NCI-H446 (cell line): ENCODE measurements around the gene ZNF821.
"Not testable (repeated sequence)": the region's sequence is repeated elsewhere in the genome, so short reads cannot be mapped to it uniquely, and the experiment has no call there.

Experiments
- DNase-seq, 2 experiments: peaks; one replicate each; lab custom pipeline; 2025; lab: John Stamatoyannopoulos, UW

Gene ZNF821

DNA sequence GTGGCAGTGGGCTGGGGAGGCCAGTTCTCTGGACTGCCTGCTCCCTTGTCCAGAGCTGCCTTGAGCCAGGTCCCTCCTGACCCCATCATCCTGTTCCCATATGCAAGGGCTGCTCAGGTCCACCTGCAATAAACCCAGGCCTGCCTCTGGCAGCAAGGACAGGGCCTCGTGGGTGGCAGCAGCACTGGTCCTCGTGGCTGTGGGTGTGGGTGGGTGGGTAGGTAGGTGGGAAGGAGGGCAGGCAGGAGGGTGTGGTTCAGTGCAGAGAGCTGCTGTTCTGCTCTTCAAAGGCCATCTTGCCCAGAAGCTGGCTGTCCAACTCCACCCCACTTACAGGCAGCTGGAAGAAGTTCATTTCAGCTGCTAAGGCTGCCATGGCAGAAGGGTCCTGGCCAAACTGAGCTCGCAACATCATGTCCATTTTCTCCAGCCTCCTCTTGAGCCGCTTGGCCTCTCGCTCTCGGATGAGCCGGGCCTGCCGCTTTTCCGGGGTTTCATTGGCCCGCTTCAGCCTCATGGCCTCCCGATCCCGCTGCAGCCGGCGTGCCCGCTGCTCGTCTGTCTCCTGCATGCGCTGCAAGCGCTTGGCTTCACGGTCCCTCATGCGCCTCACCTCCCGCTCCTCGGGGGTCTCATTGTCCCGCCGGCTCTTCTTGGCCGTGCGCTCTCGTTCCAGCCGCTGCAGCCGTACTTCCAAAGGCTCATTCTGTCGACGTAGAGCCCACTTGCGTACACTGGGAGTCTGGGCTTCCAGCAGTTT lies 24.0 kb downstream of the ZNF821 start:
- DNase-seq: no peak

DNA sequence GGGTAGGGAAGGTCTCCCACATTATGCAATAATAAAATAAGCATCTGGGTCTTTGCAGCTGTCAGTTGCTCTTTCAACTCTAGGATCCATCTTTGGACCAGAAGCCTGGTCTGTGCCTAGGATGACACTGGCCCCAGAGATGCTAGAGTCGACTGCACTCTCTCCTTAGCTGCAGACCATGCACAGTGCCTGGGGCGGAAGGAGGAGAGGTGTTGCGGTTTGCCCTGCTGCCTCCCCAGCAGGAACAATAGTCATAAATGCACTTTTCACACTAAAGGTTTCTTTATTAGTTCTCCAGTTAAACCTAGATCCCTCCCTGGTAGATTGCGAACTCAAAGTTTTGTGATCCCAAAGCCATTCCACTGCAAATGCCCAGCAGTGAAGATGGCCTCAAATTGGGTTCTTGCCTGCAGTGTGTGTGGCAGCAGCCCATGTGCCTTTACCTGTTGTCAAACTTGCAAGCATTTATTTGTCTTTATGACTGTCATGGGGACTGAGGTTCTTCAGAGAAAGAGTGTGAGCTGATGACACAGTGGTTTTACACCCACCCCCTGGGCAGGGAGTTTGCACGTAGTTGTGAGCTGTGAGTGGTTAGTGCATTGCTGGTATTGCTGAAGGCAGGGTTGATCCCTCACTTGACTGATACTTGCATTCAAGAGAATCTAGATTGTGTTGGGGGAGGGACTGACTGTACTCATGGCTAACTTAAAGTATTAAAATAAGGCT lies 27.9 kb downstream of the ZNF821 start:
- DNase-seq: no peak

DNA sequence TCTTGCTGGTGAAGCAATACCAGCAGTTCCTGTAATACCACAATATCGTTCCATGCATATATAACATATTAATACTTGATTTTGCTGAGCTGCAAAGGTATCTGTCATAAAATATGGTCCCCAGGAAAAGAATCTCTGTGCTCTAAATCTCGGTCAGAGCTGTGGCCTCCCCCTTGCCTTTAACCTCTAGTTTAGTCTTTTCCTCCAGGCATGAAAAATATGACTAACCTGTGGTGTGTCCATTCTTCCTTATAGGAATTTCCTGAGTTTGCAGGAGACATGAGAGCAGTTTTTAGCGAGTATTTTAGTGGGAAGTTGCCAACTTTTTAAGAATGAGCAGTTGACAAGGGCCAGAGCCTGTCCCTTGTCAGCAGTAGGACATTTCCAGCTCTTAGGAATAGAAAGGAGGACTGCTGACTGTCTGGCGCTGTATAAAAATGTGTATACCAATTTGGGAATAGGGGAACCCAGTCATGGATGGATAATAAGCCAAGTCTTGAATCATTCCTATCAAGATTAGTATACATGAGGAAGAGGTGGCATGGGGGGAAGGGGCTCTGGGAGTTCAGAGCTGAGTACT lies 29.5 kb downstream of the ZNF821 start:
- no peak for DNase-seq

DNA sequence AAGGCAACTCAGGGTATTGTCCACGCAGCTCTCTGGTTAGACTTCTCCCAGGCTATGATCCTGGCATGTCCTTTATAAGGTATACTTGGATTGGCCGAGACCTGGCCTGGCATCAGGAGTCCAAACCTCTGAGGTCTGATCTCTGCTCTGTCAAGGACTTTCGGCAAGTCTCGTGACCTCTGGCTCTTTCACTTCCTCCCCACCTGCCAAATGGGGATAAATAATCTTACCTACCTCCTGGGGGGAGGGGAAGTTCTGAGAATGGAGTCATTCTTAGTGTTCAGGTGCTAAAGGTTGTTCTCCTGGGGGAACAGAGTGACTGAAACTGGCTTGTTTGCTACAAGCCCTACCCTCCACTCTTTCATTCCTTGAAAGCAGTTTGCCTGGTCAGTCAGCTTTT lies 30.6 kb downstream of the ZNF821 start:
- DNase-seq: no peak

DNA sequence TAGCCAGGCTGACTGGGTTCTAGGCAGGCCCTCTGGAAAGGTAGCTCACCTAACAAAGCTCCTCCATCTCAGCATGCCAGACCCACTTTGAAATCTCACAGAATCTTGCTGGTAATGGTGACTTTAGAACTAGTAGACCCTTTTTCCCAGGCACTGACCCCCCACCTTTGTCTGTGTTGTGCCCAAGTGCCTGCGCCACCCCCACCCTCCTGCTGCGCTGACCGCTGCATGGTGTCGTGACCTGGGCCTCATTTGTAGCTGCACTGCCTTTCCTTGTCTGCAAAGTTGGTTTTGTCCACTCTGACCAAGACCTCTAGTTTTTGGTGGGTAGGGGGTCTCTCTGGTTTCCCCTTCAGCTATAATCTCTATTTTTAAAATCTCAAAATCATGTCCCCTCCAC lies 31.4 kb downstream of the ZNF821 start:
- DNase-seq: no peak

DNA sequence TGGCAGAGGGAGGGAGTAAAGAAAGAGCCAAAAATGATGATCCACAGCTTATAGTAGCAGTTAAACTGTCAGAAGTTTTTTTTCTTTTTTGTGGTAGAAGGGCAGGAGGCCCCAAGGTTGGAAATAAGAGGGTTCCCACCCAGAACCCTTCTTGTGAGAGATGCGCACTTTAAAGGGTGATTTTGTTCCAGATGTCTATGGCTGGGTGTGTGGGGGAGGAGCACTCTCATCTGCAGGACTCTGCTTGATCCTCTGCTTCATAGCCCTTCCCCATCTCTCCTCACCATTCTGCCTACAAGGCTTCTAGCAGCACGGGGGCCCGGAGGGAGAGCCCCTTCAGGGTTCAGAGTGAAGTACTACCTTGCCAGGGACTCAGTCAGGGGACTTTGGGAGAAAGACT lies 31.8 kb downstream of the ZNF821 start:
- no peak for DNase-seq

GRCh38 chr16:71851746-71852145 lies 32.2 kb downstream of the ZNF821 start:
- no peak for DNase-seq

GRCh38 chr16:71848622-71849021 lies 35.4 kb downstream of the ZNF821 start:
- no peak for DNase-seq

DNA sequence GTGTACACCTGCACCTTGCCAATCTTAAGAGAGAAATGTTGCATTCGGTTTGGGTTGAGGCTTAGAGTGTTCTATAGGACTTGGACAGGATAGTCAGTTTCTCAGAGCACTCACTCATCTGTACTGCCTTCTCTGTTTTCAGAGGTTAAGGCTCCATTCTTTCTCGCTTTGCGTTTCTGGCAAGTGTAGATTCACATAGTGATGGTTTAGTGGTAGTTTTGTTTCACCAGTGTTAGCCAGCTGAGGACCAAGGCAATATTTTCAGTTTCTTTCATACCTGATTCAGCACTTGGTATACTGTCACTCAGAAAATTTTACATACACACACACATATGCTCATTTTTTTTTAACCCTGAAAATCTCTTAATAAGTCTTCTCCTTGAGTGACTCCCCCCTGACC lies 36.9 kb downstream of the ZNF821 start:
- no peak for DNase-seq

DNA sequence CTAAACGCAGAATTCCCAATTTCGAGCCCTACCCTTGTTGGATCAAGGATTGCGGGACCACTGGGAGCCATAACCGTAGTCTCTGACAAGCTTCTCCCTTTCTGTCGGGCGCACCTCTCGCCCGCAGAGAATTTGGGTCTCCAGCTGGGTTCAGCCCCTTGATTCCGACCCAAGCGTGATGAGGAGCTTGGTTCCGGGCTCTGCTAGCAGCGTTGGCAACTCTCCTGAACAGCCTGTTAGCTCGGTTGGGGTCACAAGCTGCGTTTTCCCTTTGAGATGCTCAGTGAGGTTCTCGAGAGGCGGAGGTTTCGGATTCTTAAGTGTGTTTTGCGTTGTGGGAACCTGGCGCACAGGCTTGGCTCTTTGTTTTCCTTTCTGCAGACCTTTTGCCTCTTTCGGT lies 37.6 kb downstream of the ZNF821 start:
- DNase-seq: no peak

GRCh38 chr16:71845639-71846430 lies 38.1 kb downstream of the ZNF821 start, which contains the start of gene ATXN1L:
Gene ATXN1L (plus strand): TSS chr16:71845976. CDS start chr16:71849741, 3,765 bp downstream.
- DNase-seq: peak; percentile 49 to 87

DNA sequence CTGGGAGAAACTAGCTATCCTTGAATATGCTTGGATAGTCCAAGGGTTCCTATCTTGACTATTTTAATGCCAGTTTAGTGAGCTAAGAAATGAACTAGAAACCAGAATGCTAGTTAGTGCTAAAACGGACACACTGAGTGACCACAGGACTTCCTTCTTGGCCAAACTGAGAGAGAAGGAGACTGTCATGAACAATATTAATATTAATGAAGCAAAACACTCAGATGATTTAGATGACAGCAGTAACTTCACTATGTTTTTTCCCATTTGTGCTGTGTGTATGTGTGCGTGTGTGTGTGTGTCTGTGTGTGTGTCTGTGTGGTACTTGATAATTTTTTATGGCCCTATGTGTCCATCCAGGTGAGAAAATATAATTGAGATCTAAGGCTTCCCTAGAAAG lies 40.4 kb downstream of the ZNF821 start:
- no peak for DNase-seq

DNA sequence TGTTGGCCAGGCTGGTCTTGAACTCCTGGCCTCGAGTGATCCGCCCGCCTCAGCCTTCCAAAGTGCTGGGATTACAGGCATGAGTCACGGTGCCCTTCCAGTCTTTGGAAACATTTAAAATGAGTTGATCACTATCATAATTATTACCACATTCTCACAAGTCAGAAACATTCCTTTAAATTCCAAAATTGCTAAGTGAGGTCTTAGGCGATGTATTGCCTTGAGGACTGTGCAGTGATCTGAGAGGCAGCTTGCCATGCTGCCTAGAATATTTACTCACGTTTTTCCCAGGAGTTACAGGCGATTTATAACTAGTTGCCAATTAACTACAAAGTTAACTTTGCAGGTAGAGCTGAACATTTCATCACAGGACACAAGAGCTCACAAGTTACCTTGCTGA lies 43.9 kb downstream of the ZNF821 start:
- DNase-seq: no peak

DNA sequence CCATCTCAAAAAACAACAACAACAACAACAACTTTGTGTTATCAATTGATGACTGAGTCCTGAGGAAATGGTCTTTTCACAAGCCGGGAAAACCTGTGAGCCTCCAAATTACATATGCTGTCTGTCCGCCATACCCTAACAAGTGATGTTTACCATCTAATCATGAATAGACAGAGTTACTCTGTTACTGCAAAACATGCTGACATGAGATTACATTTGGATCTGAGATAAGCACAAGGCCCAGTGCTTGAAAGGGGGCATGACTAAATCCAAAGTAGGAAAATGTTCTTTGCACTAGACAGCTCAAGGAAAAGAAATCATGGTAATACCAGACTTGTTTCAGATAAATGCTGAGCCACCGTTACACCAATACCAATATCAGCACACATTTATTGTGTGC lies 46.8 kb downstream of the ZNF821 start:
- no peak for DNase-seq

- no peak for DNase-seq
These were observed 49.7 kb downstream of the ZNF821 start for GRCh38 chr16:71834291-71834690.

DNA sequence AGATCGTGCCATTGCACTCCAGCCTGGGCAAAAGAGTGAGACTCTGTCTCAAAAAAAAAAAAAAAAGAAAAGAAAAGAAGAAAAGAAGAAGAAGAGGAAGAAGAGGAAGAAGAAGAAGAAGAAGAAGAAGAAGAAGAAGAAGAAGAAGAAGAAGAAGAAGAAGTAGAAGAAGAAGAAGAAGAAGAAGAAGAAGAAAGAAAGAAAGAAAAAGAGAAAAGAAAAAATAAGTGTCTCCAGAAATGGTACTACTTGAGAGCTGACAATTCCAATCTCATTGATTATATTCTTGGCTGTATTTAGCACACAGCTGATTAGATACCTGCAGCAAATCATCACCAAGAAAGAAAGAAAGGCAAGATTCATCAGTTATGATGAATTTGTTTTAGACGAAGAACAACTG lies 51.9 kb downstream of the ZNF821 start:
- not testable (repeated sequence) for DNase-seq

DNA sequence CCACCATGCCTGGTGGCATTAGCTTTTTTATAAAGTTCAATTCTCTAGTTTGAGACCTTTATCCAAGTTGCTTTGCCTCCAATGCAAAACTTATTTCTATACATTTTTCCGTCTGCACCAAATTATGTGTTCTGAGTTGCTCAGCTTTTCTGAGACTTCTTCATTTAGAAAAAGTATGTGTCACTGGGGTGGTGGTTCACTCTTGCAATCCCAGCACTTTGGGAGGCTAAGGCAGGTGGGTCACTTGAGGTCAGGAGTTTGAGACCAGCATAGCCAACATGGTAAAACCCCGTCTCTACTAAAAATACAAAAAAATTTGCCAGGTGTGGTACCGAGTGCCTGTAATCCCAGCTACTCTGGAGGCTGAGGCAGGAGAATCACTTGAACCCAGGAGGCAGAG lies 52.3 kb downstream of the ZNF821 start:
- DNase-seq: not testable (repeated sequence)

DNA sequence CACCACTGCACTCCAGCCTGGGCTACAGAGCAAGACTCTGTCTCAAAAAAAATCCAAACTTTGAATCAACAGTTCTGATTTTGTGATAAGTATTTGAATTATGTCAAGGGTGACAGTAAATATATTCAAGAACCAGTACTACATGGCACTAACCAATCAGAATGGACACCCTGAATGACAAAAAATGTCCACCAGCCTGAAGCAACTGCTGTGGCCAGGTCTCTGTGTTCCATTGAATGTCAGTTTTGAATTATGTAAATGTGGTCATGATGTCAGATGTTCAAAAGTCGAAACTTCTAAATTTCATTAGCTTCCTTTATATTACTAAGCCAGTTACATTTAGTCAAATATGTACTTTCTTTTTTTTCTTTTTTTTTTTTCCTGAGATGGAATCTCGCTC lies 53.6 kb downstream of the ZNF821 start:
- DNase-seq: no peak

GRCh38 chr16:71826533-71827017 lies 57.4 kb downstream of the ZNF821 start:
- no peak for DNase-seq

GRCh38 chr16:71817155-71817500 lies 66.9 kb downstream of the ZNF821 start:
- DNase-seq: not testable (repeated sequence)

GRCh38 chr16:71811261-71811803 lies 72.7 kb downstream of the ZNF821 start:
- no peak for DNase-seq

DNA sequence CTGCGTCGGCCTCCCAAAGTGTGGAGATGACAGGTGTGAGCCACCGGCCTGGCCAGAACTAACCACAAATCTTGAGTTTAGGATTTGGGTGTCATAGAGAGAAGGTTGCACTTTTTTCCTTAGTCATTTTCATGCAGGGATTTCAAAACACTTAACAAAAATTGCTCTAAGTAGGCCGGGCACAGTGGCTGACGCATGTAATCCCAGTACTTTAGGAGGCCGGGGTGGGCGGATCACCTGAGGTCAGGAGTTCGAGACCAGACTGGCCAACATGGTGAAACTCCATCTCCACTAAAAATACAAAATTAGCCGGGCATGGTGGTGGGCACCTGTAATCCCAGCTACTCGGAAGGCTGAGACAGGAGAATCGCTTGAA lies 73.8 kb downstream of the ZNF821 start:
- DNase-seq: not testable (repeated sequence)
